ENCODE data around the gene SFXN3. TPM values are rescaled to one million over a fixed set of nuclear protein-coding genes. Genes with fewer than 3 reads are reported as not detected.

Gene SFXN3
- total and polyA plus RNA-seq, 2 of the 13 experiments (the other 11 are each of a cell fraction or from before 2014, with no cell fraction given), result 16.8 to 71.5 TPM

- TF ChIP-seq NR0B2 (CRISPR knock-in tag; IDR thresholded peaks at IDR 0.05) (peak; percentile 22; the same call in 1 of the 2 replicates), SCMH1 (CRISPR knock-in tag; IDR thresholded peaks at IDR 0.05; ENCODE audit: borderline replicate concordance) (no peak), ZSCAN25 (CRISPR knock-in tag; IDR thresholded peaks at IDR 0.05) (no peak), ZNF292 (CRISPR knock-in tag; IDR thresholded peaks at IDR 0.05; ENCODE audit: borderline replicate concordance, low read depth) (no peak), E2F5 (CRISPR knock-in tag; conservative IDR thresholded peaks at IDR 0.05) (0 out of 2 replicates have a peak, but pooled peaks have one; percentile 4), GLMP (CRISPR knock-in tag; IDR thresholded peaks at IDR 0.05; ENCODE audit: borderline replicate concordance) (no peak), CTCF (CRISPR knock-in tag; IDR thresholded peaks at IDR 0.05) (peak; percentile 27), SAFB2 (CRISPR knock-in tag; IDR thresholded peaks at IDR 0.05; ENCODE audit: borderline replicate concordance, low read depth) (peak; percentile 52; the same call in 1 of the 2 replicates), ZNF777 (CRISPR knock-in tag; IDR thresholded peaks at IDR 0.05) (0 out of 2 replicates have a peak, but pooled peaks have one; percentile 29), ZBTB20 (CRISPR knock-in tag; IDR thresholded peaks at IDR 0.05; ENCODE audit: borderline replicate concordance, low read depth) (peak; percentile 17; the same call in 1 of the 2 replicates), FOXP1 (IDR thresholded peaks at IDR 0.05) (no peak), FOXP1 (CRISPR knock-in tag; IDR thresholded peaks at IDR 0.05) (no peak), BRCA1 (CRISPR knock-in tag; IDR thresholded peaks at IDR 0.05) (no peak), RFX5 (IDR thresholded peaks at IDR 0.05; ENCODE audit: low read depth, low read length) (no peak), ATF7-NPFF (CRISPR knock-in tag; IDR thresholded peaks at IDR 0.05; ENCODE audit: low read depth) (peak; percentile 79), BCL3 (CRISPR knock-in tag; IDR thresholded peaks at IDR 0.05) (0 out of 2 replicates have a peak, but pooled peaks have one; percentile 56), HINFP (CRISPR knock-in tag; IDR thresholded peaks at IDR 0.05; ENCODE audit: low read depth) (peak; percentile 16; the same call in 1 of the 2 replicates), SETDB1 (CRISPR knock-in tag; IDR thresholded peaks at IDR 0.05; ENCODE audit: borderline replicate concordance) (no peak), ZNF484 (CRISPR knock-in tag; IDR thresholded peaks at IDR 0.05; ENCODE audit: borderline replicate concordance, low read depth) (no peak), XRCC5 (optimal IDR thresholded peaks at IDR 0.05; ENCODE audit: low read length) (peak; percentile 82), CBFB (CRISPR knock-in tag; IDR thresholded peaks at IDR 0.05) (no peak), ZNF780A (CRISPR knock-in tag; IDR thresholded peaks at IDR 0.05) (peak; percentile 79; the same call in 1 of the 2 replicates), ZNF788 (CRISPR knock-in tag; IDR thresholded peaks at IDR 0.05; ENCODE audit: borderline replicate concordance) (peak; percentile 92)
Observed at GRCh38 chr10:101060951-101061623, 30.1 kb downstream of the SFXN3 start (continued).
